ENCODE measurements around the gene HS6ST2.

HS6ST2 gene

GRCh38 chrX:132612821-132613564 is 345.4 kb downstream of the HS6ST2 start:
- TF ChIP-seq CTCF (IDR thresholded peaks at IDR 0.05; ENCODE audit: extremely low read depth, insufficient read depth, missing control alignments), result peak; percentile 79
- in situ Hi-C loops (cut with MboI; ENCODE audit: low pct_unique_long_range_greater_than_20kb, low sequenced_read_pairs, unreplicated experiment), result loop anchor here (25.0 kb wide), 1 partner anchor 326 kb away; no protein-coding TSS in a partner anchor
- peak; percentile 9 for DNase-seq (ENCODE audit: low spot score)

GRCh38 chrX:132610536-132610935 is 347.9 kb downstream of the HS6ST2 start:
- DNase-seq (ENCODE audit: low spot score), result no peak
- in situ Hi-C loops (cut with MboI; ENCODE audit: low pct_unique_long_range_greater_than_20kb, low sequenced_read_pairs, unreplicated experiment), result loop anchor here (25.0 kb wide), 1 partner anchor 323 kb away; no protein-coding TSS in a partner anchor
- TF ChIP-seq CTCF (IDR thresholded peaks at IDR 0.05; ENCODE audit: extremely low read depth, insufficient read depth, missing control alignments), result no peak

- in situ Hi-C loops (cut with MboI; ENCODE audit: low pct_unique_long_range_greater_than_20kb, low sequenced_read_pairs, unreplicated experiment), result loop anchor here (25.0 kb wide), 1 partner anchor 322 kb away; no protein-coding TSS in a partner anchor
- TF ChIP-seq CTCF (IDR thresholded peaks at IDR 0.05; ENCODE audit: extremely low read depth, insufficient read depth, missing control alignments), result no peak
- DNase-seq (ENCODE audit: low spot score), result no peak
Observed at GRCh38 chrX:132609362-132609848, 349.0 kb downstream of the HS6ST2 start.

GRCh38 chrX:132603700-132604286 is 354.6 kb downstream of the HS6ST2 start:
- TF ChIP-seq CTCF (IDR thresholded peaks at IDR 0.05; ENCODE audit: extremely low read depth, insufficient read depth, missing control alignments), result no peak
- in situ Hi-C loops (cut with MboI; ENCODE audit: low pct_unique_long_range_greater_than_20kb, low sequenced_read_pairs, unreplicated experiment), result loop anchor here (25.0 kb wide), 1 partner anchor 316 kb away; no protein-coding TSS in a partner anchor
- DNase-seq (ENCODE audit: low spot score), result no peak

GRCh38 chrX:132602701-132603100 is 355.7 kb downstream of the HS6ST2 start:
- in situ Hi-C loops (cut with MboI; ENCODE audit: low pct_unique_long_range_greater_than_20kb, low sequenced_read_pairs, unreplicated experiment), result loop anchor here (25.0 kb wide), 1 partner anchor 315 kb away; no protein-coding TSS in a partner anchor
- TF ChIP-seq CTCF (IDR thresholded peaks at IDR 0.05; ENCODE audit: extremely low read depth, insufficient read depth, missing control alignments), result no peak
- DNase-seq (ENCODE audit: low spot score), result no peak

- in situ Hi-C loops (cut with MboI; ENCODE audit: low pct_unique_long_range_greater_than_20kb, low sequenced_read_pairs, unreplicated experiment), result no loop called here
- DNase-seq (ENCODE audit: low spot score), result no peak
Observed at GRCh38 chrX:132594999-132595398, 363.4 kb downstream of the HS6ST2 start.

More at GRCh38 chrX:132594999-132595398, 363.4 kb downstream of the HS6ST2 start:
- no peak for TF ChIP-seq CTCF (IDR thresholded peaks at IDR 0.05; ENCODE audit: extremely low read depth, insufficient read depth, missing control alignments)

Measured in GM13977 (cell line).